ENCODE data around the gene LYRM1. TPM values are rescaled to one million over a fixed set of nuclear protein-coding genes. Genes with fewer than 3 reads are reported as not detected.
"Not testable (repeated sequence)": the region's sequence is repeated elsewhere in the genome, so short reads cannot be mapped to it uniquely, and the experiment has no call there.

The LYRM1 gene
- total RNA-seq, 2 experiments from 2014 or later, result 20.4 to 20.8 TPM

- not testable (repeated sequence) for DNase-seq, H3K27ac Mint-ChIP-seq
- H3K4me1 Mint-ChIP-seq (ENCODE audit: low read depth), result peaks cover 23% of the 10 kb centered on the region
Observed at GRCh38 chr16:20864376-20864775, 36.2 kb upstream of the LYRM1 start.

GRCh38 chr16:20865420-20866131, 35.0 kb upstream of the LYRM1 start:
- Mint-ChIP-seq H3K4me3 (no peak overlapping the region), H3K27me3 (ENCODE audit: low read depth) (no peaks in the 10 kb centered on the region), H3K27ac (peak overlapping the region; percentile 81), H3K4me1 (ENCODE audit: low read depth) (peaks cover 23% of the 10 kb centered on the region), H3K36me3 (ENCODE audit: low read depth) (peaks cover 7% of the 10 kb centered on the region), H3K9me3 (no peaks in the 10 kb centered on the region)
- intact Hi-C loops (cut with micrococcal nuclease), result no loop called here
- CTCF ChIA-PET, result interaction anchor here (1.1 kb wide), 1 partner anchor 15 kb away, joined by 4 read pairs; no protein-coding TSS in a partner anchor
- DNase-seq, result no peak

More at GRCh38 chr16:20864376-20864775, 36.2 kb upstream of the LYRM1 start:
- intact Hi-C loops (cut with micrococcal nuclease); H3K4me3 Mint-ChIP-seq; H3K27me3 Mint-ChIP-seq (ENCODE audit: low read depth); H3K9me3 Mint-ChIP-seq: not testable (repeated sequence)
- CTCF ChIA-PET, result interaction anchor here (0.6 kb wide), 1 partner anchor 45 kb away, joined by 3 read pairs; no protein-coding TSS in a partner anchor
- peaks cover 13% of the 10 kb centered on the region for H3K36me3 Mint-ChIP-seq (ENCODE audit: low read depth)

GRCh38 chr16:20866145-20866772, 34.3 kb upstream of the LYRM1 start:
- Mint-ChIP-seq H3K36me3 (ENCODE audit: low read depth) (peaks cover 7% of the 10 kb centered on the region), H3K27me3 (ENCODE audit: low read depth) (no peaks in the 10 kb centered on the region), H3K9me3 (no peaks in the 10 kb centered on the region), H3K4me1 (ENCODE audit: low read depth) (peaks cover 24% of the 10 kb centered on the region), H3K4me3 (no peak overlapping the region), H3K27ac (peak overlapping the region; percentile 81)
- DNase-seq, result peak; percentile 58
- intact Hi-C loops (cut with micrococcal nuclease), result no loop called here
- CTCF ChIA-PET, result interaction anchor here (1.1 kb wide), 1 partner anchor 16 kb away, joined by 4 read pairs; no protein-coding TSS in a partner anchor

GRCh38 chr16:20866801-20867200, 33.8 kb upstream of the LYRM1 start:
- Mint-ChIP-seq H3K27me3 (ENCODE audit: low read depth) (no peaks in the 10 kb centered on the region), H3K27ac (peak overlapping the region; percentile 81), H3K9me3 (no peaks in the 10 kb centered on the region), H3K36me3 (ENCODE audit: low read depth) (peaks cover 7% of the 10 kb centered on the region), H3K4me1 (ENCODE audit: low read depth) (peaks cover 24% of the 10 kb centered on the region), H3K4me3 (no peak overlapping the region)
- no peak for DNase-seq
- CTCF ChIA-PET, result interaction anchor here (1.1 kb wide), 1 partner anchor 17 kb away, joined by 4 read pairs; no protein-coding TSS in a partner anchor
- intact Hi-C loops (cut with micrococcal nuclease), result no loop called here

- Mint-ChIP-seq H3K9me3 (no peaks in the 10 kb centered on the region), H3K27me3 (ENCODE audit: low read depth) (no peaks in the 10 kb centered on the region), H3K36me3 (ENCODE audit: low read depth) (peaks cover 9% of the 10 kb centered on the region), H3K4me1 (ENCODE audit: low read depth) (peaks cover 30% of the 10 kb centered on the region), H3K4me3 (no peak overlapping the region), H3K27ac (no peak overlapping the region)
- intact Hi-C loops (cut with micrococcal nuclease), result no loop called here
- CTCF ChIA-PET, result interaction anchor here (0.5 to 1.6 kb wide), 2 partner anchors 17 to 1431 kb away, joined by 3 to 7 read pairs; no protein-coding TSS in a partner anchor
- DNase-seq, result no peak
Observed at GRCh38 chr16:20867585-20867984, 33.0 kb upstream of the LYRM1 start.

GRCh38 chr16:20868890-20869289, 31.7 kb upstream of the LYRM1 start:
- Mint-ChIP-seq H3K4me3 (no peak overlapping the region), H3K27ac (no peak overlapping the region), H3K27me3 (ENCODE audit: low read depth) (no peaks in the 10 kb centered on the region), H3K9me3 (no peaks in the 10 kb centered on the region), H3K4me1 (ENCODE audit: low read depth) (peaks cover 42% of the 10 kb centered on the region), H3K36me3 (ENCODE audit: low read depth) (peaks cover 9% of the 10 kb centered on the region)
- intact Hi-C loops (cut with micrococcal nuclease), result no loop called here
- CTCF ChIA-PET, result interaction anchor here (1.6 kb wide), 1 partner anchor 18 kb away, joined by 7 read pairs; no protein-coding TSS in a partner anchor
- no peak for DNase-seq

GRCh38 chr16:20870122-20870820, 30.3 kb upstream of the LYRM1 start:
- H3K27ac Mint-ChIP-seq, result no peak overlapping the region
- H3K4me1 Mint-ChIP-seq (ENCODE audit: low read depth), result peaks cover 50% of the 10 kb centered on the region
- no peaks in the 10 kb centered on the region for H3K27me3 Mint-ChIP-seq (ENCODE audit: low read depth)
- intact Hi-C loops (cut with micrococcal nuclease), result loop anchor here (10.0 kb wide), 1 partner anchor 1325 kb away; no protein-coding TSS in a partner anchor
- H3K4me3 Mint-ChIP-seq, result no peak overlapping the region
- H3K9me3 Mint-ChIP-seq, result no peaks in the 10 kb centered on the region
- peaks cover 6% of the 10 kb centered on the region for H3K36me3 Mint-ChIP-seq (ENCODE audit: low read depth)
- CTCF ChIA-PET, result interaction anchor here (0.6 to 0.9 kb wide), 2 partner anchors 20 to 193 kb away, joined by 3 to 5 read pairs; no protein-coding TSS in a partner anchor
- no peak for DNase-seq

GRCh38 chr16:20871258-20871657, 29.3 kb upstream of the LYRM1 start:
- Mint-ChIP-seq H3K4me1 (ENCODE audit: low read depth) (peaks cover 48% of the 10 kb centered on the region), H3K9me3 (no peaks in the 10 kb centered on the region), H3K27me3 (ENCODE audit: low read depth) (no peaks in the 10 kb centered on the region), H3K27ac (no peak overlapping the region), H3K36me3 (ENCODE audit: low read depth) (peaks cover 6% of the 10 kb centered on the region), H3K4me3 (no peak overlapping the region)
- CTCF ChIA-PET, result interaction anchor here (1.4 kb wide), 1 partner anchor 21 kb away, joined by 4 read pairs; no protein-coding TSS in a partner anchor
- intact Hi-C loops (cut with micrococcal nuclease), result loop anchor here (10.0 kb wide), 1 partner anchor 1324 kb away; no protein-coding TSS in a partner anchor
- DNase-seq, result no peak

- CTCF ChIA-PET, result interaction anchor here (1.4 kb wide), 1 partner anchor 22 kb away, joined by 4 read pairs; no protein-coding TSS in a partner anchor
- intact Hi-C loops (cut with micrococcal nuclease), result loop anchor here (10.0 kb wide), 1 partner anchor 1323 kb away; no protein-coding TSS in a partner anchor
Observed at GRCh38 chr16:20871941-20872815, 28.4 kb upstream of the LYRM1 start.

GRCh38 chr16:20873331-20873730, 27.2 kb upstream of the LYRM1 start:
- no peaks in the 10 kb centered on the region for H3K9me3 Mint-ChIP-seq
- peak overlapping the region; percentile 54 for H3K27ac Mint-ChIP-seq
- DNase-seq, result no peak
- intact Hi-C loops (cut with micrococcal nuclease), result loop anchor here (10.0 kb wide), 1 partner anchor 1321 kb away; no protein-coding TSS in a partner anchor
- CTCF ChIA-PET, result interaction anchor here (2.3 kb wide), 1 partner anchor 23 kb away, joined by 13 read pairs; no protein-coding TSS in a partner anchor
- no peaks in the 10 kb centered on the region for H3K27me3 Mint-ChIP-seq (ENCODE audit: low read depth)
- H3K4me3 Mint-ChIP-seq, result no peak overlapping the region
- peaks cover 4% of the 10 kb centered on the region for H3K36me3 Mint-ChIP-seq (ENCODE audit: low read depth)
- H3K4me1 Mint-ChIP-seq (ENCODE audit: low read depth), result peaks cover 46% of the 10 kb centered on the region

More at GRCh38 chr16:20871941-20872815, 28.4 kb upstream of the LYRM1 start:
- no peak for DNase-seq
- peaks cover 43% of the 10 kb centered on the region for H3K4me1 Mint-ChIP-seq (ENCODE audit: low read depth)
- H3K9me3 Mint-ChIP-seq, result no peaks in the 10 kb centered on the region
- H3K27ac Mint-ChIP-seq, result no peak overlapping the region
- H3K4me3 Mint-ChIP-seq, result no peak overlapping the region
- no peaks in the 10 kb centered on the region for H3K27me3 Mint-ChIP-seq (ENCODE audit: low read depth)
- peaks cover 4% of the 10 kb centered on the region for H3K36me3 Mint-ChIP-seq (ENCODE audit: low read depth)

GRCh38 chr16:20874088-20874581, 26.4 kb upstream of the LYRM1 start:
- intact Hi-C loops (cut with micrococcal nuclease), result loop anchor here (1.0 to 10.0 kb wide), 5 partner anchors 26 to 1321 kb away; partner anchors contain the start of genes DCUN1D3, LYRM1 and THUMPD1
- Mint-ChIP-seq H3K36me3 (ENCODE audit: low read depth) (peaks cover 4% of the 10 kb centered on the region), H3K27me3 (ENCODE audit: low read depth) (no peaks in the 10 kb centered on the region), H3K4me1 (ENCODE audit: low read depth) (peaks cover 53% of the 10 kb centered on the region), H3K27ac (peak overlapping the region; percentile 78), H3K9me3 (no peaks in the 10 kb centered on the region), H3K4me3 (no peak overlapping the region)
- DNase-seq, result peak; percentile 30
- CTCF ChIA-PET, result interaction anchor here (0.6 to 2.6 kb wide), 5 partner anchors 22 to 69 kb away, joined by 3 to 13 read pairs (median 6); no protein-coding TSS in a partner anchor
